Measurements from ENCODE around the gene RFX7. TPM values are rescaled to one million over a fixed set of nuclear protein-coding genes. Genes with fewer than 3 reads are reported as not detected.
A peak's percentile ranks its signal among the peaks of the same experiment; 100 is the strongest.

The RFX7 gene
- polyA plus RNA-seq, 1 donor = 27.4 TPM

DNA sequence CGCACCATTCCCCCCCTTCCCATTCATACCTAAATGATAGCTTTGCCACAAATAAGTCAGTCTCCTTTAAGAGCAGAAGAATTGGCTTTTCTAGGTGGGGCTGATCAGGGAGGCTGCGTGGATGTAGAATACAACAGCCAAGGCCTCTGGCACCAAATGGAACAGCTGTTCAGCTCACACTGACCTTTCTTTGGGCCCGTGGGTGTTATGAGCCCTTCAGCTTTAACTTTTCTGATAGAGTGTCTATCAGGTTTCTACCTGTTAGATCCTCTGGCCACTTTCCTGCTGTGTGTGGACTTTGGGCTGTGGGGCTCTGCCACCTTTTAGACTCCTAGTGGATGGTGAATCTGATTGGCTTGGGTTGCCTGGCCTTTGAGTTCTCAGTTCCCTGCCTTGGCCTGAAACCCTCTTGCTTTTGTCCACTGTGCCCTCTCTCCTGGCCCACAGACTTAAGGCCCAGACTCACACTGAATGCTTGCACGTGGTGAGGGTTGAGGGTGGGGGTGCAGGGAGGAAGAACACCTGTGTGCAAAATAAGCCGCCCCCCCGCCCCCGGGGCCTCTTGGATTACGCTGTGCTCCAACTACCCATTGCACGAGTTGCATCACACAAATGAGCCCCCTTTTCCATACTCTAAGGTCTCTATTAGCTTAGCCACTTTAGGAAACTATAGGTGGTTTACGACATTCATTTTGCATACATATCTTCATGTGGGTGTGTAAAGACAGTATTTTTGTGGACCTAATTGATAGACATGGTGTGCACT, 1.3 kb upstream of the RFX7 start:
- no peak for DNase-seq

- DNase-seq = peak; percentile 64
These were observed 545 bp upstream of the RFX7 start for GRCh38 chr15:56244038-56244810.

DNA sequence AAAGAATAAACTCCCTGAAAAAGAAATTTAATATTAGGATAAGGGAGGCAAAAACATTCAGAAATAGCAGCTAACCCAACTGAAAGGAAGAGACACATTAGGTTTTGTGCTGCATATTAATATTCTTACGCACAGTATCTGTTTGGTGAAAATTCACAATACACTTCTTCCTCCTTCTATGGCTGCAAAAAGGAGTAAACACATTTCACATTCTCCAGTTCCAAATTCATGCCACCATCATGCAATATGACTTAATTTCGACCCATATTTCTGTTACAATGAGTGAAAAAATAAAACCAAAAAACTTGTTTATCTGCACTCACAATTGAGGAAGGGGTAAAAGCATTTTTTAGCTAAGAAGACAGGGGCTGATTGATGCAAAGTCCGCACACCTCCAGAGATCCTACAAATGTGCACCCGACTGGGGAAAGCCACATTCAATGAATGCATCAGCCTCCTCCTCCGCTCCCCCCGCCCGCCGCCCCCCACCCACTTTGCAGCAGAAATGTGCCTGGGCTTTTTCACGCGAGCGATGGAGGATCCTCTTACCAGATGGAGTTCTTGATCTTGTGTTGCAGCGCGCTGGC, 1.0 kb downstream of the RFX7 start:
- no peak for DNase-seq

- no peak for DNase-seq
These were observed 2.1 kb downstream of the RFX7 start for GRCh38 chr15:56241374-56242105.

GRCh38 chr15:56240390-56240789, 3.3 kb downstream of the RFX7 start:
- no peak for DNase-seq

DNA sequence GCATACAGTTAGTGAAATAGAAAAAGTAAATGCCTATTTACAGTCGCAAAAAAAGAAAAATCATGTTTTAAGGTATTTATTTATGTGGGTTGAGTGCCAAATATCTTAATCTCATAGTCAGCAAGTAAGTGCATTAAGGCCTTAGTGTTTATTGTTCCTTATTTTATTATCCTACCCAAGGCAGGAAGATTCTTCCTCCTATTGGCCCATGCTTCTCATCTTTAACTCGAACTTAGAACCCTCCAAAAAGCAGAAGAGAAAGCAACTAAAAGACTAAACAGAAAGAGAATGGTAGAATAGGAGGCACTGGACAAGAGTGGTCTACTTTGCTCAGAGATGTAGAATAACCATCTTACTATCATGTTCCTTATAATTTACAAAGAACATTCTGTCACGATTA, 7.5 kb downstream of the RFX7 start:
- no peak for DNase-seq

- DNase-seq = no peak
These were observed 8.9 kb downstream of the RFX7 start for GRCh38 chr15:56234804-56235203.

GRCh38 chr15:56233549-56233948, 10.1 kb downstream of the RFX7 start:
- DNase-seq = no peak

- no peak for DNase-seq
These were observed 11.6 kb downstream of the RFX7 start for GRCh38 chr15:56232058-56232457.

- DNase-seq = no peak
These were observed 14.8 kb downstream of the RFX7 start for GRCh38 chr15:56228854-56229253.

DNA sequence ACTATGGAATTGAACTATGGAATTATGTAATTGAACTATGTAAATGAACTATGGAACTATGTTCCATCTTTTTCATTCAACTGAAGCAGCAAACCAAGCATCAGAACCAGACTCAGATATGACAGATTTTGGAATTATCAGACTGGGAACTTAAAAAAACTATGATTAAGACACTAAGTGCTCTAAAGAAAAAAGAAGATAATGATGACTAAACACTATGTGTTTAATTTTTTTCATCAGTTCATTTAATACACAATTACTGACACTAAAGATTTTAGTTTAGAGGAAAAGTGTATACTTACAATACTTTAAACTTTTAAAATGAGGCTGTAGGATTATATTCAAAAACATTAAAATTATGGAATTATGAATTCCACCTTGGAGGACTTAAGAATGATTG, 15.3 kb downstream of the RFX7 start:
- DNase-seq = no peak

DNA sequence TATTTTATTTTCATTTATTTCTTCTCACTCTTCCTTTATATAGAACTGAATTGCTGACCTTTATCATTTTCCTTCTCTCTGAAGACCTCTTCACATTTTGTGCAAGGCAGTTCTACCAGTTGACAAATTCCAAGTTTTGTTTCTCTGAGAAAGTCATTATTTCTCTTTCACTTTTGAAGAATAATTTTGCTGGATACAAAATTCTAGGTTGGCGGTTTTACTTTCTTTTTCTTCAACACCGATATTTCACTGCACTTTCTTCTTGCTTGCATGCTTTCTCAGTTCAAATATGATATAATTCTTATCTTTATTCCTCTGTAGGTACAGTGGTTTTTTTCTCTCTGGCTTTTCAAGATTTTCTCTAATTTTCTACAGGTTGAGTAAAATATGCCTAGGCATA, 15.9 kb downstream of the RFX7 start:
- no peak for DNase-seq

DNA sequence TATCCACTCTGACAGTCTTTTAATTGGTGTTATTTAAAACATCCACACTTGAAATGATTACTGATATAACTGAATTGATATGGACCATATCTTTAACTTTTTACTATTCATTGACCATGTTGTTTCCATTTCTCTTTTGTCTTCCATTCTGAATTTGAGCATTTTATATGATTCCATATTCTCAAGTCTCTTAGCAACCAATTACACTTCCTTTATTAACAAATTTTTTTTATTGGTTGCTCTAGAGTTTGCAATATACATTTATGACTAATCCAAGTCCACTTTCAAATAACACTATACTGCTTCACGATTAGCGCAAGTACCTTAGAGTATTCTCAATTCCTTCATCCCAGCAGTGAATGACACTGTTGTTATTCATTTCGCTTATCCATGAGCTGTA, 16.4 kb downstream of the RFX7 start:
- DNase-seq = no peak

GRCh38 chr15:56225520-56225919, 18.2 kb downstream of the RFX7 start:
- DNase-seq = no peak

DNA sequence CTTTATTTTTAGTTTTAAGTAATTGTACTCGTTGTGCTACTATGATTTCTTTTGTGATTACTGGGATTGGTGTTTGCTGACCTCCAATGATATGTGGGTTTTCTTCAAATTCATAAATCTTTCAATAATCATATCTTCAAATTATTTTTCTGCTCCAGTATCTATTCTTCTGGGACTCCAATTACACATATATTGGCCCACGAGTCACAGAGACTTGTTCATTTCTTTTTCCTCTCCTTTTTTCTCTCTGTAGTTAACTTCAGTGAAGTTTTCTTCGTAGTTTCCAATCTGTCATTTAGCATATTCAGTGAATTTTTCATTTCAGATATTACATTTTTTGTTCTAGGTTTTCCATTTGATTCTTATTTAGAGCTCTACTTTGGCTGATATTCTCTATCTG, 21.4 kb downstream of the RFX7 start:
- no peak for DNase-seq

DNA sequence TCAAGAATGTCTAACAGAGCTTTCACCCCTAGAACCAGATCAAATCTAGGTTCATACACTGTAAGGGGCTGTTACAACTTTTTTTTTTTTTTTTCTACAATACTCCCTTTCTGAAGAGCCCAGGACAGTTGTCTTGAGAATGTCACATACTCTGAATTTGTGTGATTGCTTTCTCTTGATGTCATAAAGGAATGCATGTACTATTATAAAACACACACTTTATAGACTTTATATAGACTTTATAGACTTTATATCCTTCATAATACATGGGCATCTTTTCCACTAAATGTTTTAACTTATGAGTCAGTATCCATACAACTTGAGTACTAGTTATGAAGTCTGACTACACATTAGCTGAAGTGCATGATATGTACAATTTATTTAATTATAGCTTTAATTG, 26.3 kb downstream of the RFX7 start:
- DNase-seq = no peak

DNA sequence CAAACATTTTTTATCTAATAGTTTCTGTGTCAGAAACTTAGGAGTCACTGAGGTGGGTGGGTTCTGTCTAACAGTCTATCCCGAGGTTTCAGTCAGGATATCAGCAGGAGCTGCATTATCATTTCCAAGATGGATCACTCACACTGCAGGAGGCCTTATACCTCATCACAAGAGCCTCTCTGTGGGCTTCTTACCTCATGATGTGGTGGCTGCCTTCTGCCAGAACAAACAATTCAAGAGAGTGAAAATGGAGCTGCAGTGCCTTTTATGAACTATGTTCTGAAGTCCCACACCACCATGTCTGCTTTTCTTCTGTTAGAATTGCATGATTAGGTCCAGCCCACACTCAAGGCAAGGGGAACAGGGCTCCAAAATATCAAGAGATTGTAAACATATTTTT, 27.9 kb downstream of the RFX7 start:
- no peak for DNase-seq

GRCh38 chr15:56211960-56212550, 31.6 kb downstream of the RFX7 start:
- DNase-seq = no peak

DNA sequence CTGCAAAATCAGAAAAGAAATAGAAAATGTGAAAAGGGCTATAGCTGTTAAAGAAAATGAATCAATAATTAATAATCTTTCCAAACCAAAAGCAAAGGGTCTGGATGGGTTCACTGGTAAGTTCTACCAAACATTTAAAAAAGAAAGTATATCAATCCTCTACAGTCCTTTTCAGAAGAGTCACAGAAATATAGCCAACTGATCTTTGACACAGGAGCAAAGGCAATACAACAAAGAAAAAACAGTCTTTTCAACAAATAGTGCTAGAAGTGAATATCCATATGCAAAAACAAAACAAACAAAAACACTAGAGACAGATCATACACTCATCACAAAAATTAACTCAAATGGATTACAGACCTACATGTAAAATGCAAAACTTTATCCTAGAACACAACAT, 32.6 kb downstream of the RFX7 start:
- DNase-seq = no peak

DNA sequence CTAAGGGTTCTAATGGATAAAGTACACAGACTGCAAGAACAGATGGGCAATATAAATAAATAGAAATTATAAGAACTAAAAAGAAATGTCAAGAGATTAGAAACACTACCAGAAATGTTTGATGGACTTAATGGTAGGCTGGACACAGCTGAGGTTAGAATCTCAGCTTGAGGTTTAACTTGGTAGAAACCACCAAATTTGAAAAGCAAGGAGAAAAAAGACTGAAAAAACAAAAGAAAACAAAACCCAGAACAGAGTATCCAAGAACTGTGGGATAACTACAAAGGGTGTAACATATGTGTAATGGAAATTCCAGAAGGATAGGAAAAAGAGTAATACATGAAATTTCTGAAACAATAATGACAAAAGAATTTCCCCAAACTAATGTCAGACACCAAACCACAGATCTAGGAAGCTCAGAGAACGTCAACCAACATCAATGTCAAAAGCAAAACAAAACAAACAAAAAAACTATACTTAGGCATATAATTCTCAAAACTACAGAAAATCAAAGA, 35.0 kb downstream of the RFX7 start:
- no peak for DNase-seq

DNA sequence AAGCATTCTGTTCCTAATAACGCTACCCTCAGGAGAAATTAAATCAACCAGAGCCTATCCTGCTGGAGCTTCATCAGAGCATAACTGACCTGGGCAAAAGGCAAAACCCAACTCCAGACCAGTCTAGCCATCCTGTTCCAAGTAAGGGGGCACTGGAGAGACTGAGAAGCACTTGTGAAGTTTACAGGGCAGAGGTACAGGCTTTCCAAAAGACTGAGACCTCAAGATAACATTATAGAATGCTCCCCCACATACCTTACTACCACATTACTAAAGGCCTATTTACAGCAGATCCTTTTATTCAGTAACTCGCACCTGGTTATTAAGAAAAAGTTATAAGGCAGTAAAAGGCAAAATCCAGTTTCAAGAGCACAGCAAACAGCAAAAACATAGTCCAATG, 35.5 kb downstream of the RFX7 start:
- no peak for DNase-seq

DNA sequence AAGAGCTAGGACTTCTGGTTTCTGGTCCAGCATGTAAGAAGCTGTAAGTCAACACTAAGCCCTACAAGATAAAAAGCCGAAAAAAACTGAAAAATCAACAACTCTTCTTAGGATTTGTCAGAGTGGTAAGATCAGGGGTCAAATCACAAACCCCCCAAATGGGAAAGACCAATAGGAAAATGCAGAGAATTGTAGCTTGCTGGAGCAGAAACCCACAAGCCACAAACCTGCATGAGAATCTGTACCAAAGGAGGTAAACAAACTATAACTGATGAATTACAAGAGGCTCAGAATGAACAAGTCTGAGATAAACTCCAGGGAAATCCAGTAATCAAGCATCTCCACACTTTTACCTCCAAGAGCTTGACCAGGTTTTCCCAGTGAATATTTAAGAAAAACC, 36.0 kb downstream of the RFX7 start:
- DNase-seq = no peak

Measured in left kidney (tissue), 2 donors.